Measurements from ENCODE around the gene STEAP4. TPM values are rescaled to one million over a fixed set of nuclear protein-coding genes. Genes with fewer than 3 reads are reported as not detected.

STEAP4 gene
- total RNA-seq, 1 experiment from 2014 or later: 0.17 TPM

- no peak for TF ChIP-seq AFF4 (CRISPR knock-in tag; IDR thresholded peaks at IDR 0.05; ENCODE audit: borderline replicate concordance)
These were observed 12.8 kb downstream of the STEAP4 start (continued) for GRCh38 chr7:88293866-88294265.

GRCh38 chr7:88291398-88292173 lies 15.1 kb downstream of the STEAP4 start:
- Mint-ChIP-seq H3K36me3 (no peaks in the 10 kb centered on the region), H3K9me3 (peaks cover 12% of the 10 kb centered on the region), H3K4me3 (no peak overlapping the region), H3K27me3 (ENCODE audit: low read depth) (no peaks in the 10 kb centered on the region), H3K27ac (no peak overlapping the region), H3K4me1 (no peaks in the 10 kb centered on the region)
- ATAC-seq: no peak
- CTCF ChIA-PET: no interaction called here
- DNase-seq (ENCODE audit: low spot score): no peak
- TF ChIP-seq ERG (CRISPR knock-in tag; IDR thresholded peaks at IDR 0.05): no peak
- no peak for TF ChIP-seq E2F4 (CRISPR knock-in tag; IDR thresholded peaks at IDR 0.05; ENCODE audit: borderline replicate concordance, low read depth)
- no peak for TF ChIP-seq ZMAT4 (CRISPR knock-in tag; IDR thresholded peaks at IDR 0.05)
- no peak for TF ChIP-seq ZNF263 (CRISPR knock-in tag; IDR thresholded peaks at IDR 0.05; ENCODE audit: low read depth)
- no peak for TF ChIP-seq ATF6 (CRISPR knock-in tag; IDR thresholded peaks at IDR 0.05)
- no peak for TF ChIP-seq CREB1 (CRISPR knock-in tag; IDR thresholded peaks at IDR 0.05)
- TF ChIP-seq ZNF423 (CRISPR knock-in tag; IDR thresholded peaks at IDR 0.05): no peak
- no peak for TF ChIP-seq ESRRA (CRISPR knock-in tag; IDR thresholded peaks at IDR 0.05; ENCODE audit: borderline replicate concordance)
- TF ChIP-seq SMAD4 (CRISPR knock-in tag; IDR thresholded peaks at IDR 0.05): no peak
- TF ChIP-seq MLX (CRISPR knock-in tag; IDR thresholded peaks at IDR 0.05): no peak
- no peak for TF ChIP-seq NFATC4 (CRISPR knock-in tag; IDR thresholded peaks at IDR 0.05)
- no peak for TF ChIP-seq ZNF219 (CRISPR knock-in tag; IDR thresholded peaks at IDR 0.05; ENCODE audit: borderline replicate concordance)
- TF ChIP-seq HMGA2 (CRISPR knock-in tag; IDR thresholded peaks at IDR 0.05): no peak
- TF ChIP-seq ZNF121 (CRISPR knock-in tag; IDR thresholded peaks at IDR 0.05): no peak
- POLR2A ChIA-PET: no interaction called here
